Stimulated activated CD8-positive, alpha-beta memory T cell treated with anti-CD3 and anti-CD28 coated beads, Interleukin-2, amount 100 ng/mL, for 48 hours (primary cell): ENCODE data around the gene GABBR1.

Experiments used
- DNase-seq, 2 donors: peaks; one replicate each; pipeline ENCODE4 v3.0.0-alpha.2; 2020; ENCODE audit warnings: low read depth in 2 of 2

GABBR1 gene

GRCh38 chr6:29566856-29567255 is 66.1 kb downstream of the GABBR1 start:
- no peak for DNase-seq

GRCh38 chr6:29564875-29565274 is 68.1 kb downstream of the GABBR1 start:
- DNase-seq = no peak

GRCh38 chr6:29563435-29563965 is 69.5 kb downstream of the GABBR1 start:
- DNase-seq = no peak

GRCh38 chr6:29561606-29562181 is 71.3 kb downstream of the GABBR1 start:
- DNase-seq = no peak

- DNase-seq = no peak
These were observed 71.9 kb downstream of the GABBR1 start for GRCh38 chr6:29561091-29561490.

- no peak for DNase-seq
These were observed 73.3 kb downstream of the GABBR1 start, which contains the start of gene UBD for GRCh38 chr6:29559524-29560287. Gene UBD, minus strand, starts transcription at chr6:29559732. Its CDS starts 31 bp downstream, at chr6:29559701.

GRCh38 chr6:29558439-29559079 is 74.4 kb downstream of the GABBR1 start:
- DNase-seq = no peak

GRCh38 chr6:29557320-29557719 is 75.7 kb downstream of the GABBR1 start:
- DNase-seq = no peak

- DNase-seq = no peak
These were observed 78.2 kb downstream of the GABBR1 start for GRCh38 chr6:29554764-29555163.

- no peak for DNase-seq
These were observed 79.5 kb downstream of the GABBR1 start for GRCh38 chr6:29553268-29554057.

- no peak for DNase-seq
These were observed 80.4 kb downstream of the GABBR1 start for GRCh38 chr6:29552512-29553051.

GRCh38 chr6:29547573-29547972 is 85.4 kb downstream of the GABBR1 start:
- no peak for DNase-seq

GRCh38 chr6:29537714-29538403 is 95.1 kb downstream of the GABBR1 start:
- DNase-seq = no peak

GRCh38 chr6:29532320-29532951 is 100.5 kb downstream of the GABBR1 start:
- no peak for DNase-seq

GRCh38 chr6:29531668-29532067 is 101.3 kb downstream of the GABBR1 start:
- no peak for DNase-seq

- DNase-seq = no peak
These were observed 102.2 kb downstream of the GABBR1 start for GRCh38 chr6:29530671-29531310.

GRCh38 chr6:29529956-29530355 is 103.0 kb downstream of the GABBR1 start:
- no peak for DNase-seq

GRCh38 chr6:29528988-29529560 is 103.9 kb downstream of the GABBR1 start:
- DNase-seq = no peak

- DNase-seq = no peak
These were observed 104.6 kb downstream of the GABBR1 start for GRCh38 chr6:29528300-29528931.
